Measurements from ENCODE around the gene KRT35.

DNA sequence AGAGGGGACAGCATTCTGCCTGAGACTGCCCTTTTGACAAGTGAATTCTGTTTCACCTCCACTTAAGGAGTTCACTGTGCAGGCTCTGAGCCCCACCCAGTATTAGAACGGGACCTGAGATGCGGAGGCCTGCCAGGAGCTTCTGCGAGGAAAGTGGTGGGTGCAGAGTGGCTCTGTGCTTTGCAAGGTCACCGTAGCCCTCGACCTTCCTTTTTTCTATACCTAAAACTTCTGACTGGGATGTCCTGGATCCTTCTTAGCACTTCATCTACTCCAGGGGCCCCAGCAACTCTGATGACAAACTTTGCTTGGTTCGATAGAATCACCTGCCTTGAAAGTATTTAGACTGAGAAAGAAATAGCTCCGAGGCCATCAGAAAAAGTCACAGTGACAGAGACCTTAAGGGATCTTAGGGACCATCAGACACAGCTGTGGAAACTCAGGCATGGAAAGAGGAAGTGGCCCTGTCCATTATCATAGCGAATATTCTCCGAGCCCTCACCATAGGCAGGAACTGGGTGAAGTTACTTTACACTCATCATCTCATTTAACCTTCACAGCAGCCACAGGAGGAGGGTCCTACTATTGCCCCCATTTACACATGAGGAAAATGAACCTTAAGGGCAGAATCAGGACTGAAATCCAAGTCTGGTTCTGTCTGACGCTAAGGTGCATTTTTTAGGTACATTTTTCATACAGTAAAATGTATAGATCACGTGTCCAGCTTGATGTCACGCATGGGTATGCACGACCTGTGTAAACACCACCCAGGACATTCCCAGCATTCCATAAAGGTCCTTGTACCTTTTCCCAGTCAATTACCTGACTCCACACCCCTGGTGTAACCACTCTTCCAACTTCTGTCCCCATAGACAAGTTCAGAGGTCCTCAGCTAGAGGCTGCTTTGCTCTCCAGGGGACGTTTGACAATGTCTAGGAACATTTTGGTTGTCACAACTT lies 25.1 kb upstream of the KRT35 start:
- no peak for TF ChIP-seq CBFB (IDR thresholded peaks at IDR 0.05; ENCODE audit: low read depth)
- TF ChIP-seq EP300 (IDR thresholded peaks at IDR 0.05; ENCODE audit: borderline replicate concordance in 1 of 2, control insufficient read depth in 1 of 2, low read depth in 2 of 2, low read length in 2 of 2): no peak
- no peak for TF ChIP-seq CBX3 (IDR thresholded peaks at IDR 0.05; ENCODE audit: borderline replicate concordance, low read depth)
- TF ChIP-seq, protein P1, sequence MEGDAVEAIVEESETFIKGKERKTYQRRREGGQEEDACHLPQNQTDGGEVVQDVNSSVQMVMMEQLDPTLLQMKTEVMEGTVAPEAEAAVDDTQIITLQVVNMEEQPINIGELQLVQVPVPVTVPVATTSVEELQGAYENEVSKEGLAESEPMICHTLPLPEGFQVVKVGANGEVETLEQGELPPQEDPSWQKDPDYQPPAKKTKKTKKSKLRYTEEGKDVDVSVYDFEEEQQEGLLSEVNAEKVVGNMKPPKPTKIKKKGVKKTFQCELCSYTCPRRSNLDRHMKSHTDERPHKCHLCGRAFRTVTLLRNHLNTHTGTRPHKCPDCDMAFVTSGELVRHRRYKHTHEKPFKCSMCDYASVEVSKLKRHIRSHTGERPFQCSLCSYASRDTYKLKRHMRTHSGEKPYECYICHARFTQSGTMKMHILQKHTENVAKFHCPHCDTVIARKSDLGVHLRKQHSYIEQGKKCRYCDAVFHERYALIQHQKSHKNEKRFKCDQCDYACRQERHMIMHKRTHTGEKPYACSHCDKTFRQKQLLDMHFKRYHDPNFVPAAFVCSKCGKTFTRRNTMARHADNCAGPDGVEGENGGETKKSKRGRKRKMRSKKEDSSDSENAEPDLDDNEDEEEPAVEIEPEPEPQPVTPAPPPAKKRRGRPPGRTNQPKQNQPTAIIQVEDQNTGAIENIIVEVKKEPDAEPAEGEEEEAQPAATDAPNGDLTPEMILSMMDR (IDR thresholded peaks at IDR 0.05 in 2 of 3, conservative IDR thresholded peaks at IDR 0.05 in 1 of 3; ENCODE audit: control insufficient read depth in 2 of 3, extremely low read depth in 1 of 3, insufficient read depth in 1 of 3, low read depth in 3 of 3, low read length in 3 of 3): no peak
- TF ChIP-seq YY1 (IDR thresholded peaks at IDR 0.05; ENCODE audit: low read depth, low read length): no peak
- no peak for TF ChIP-seq MTA2 (IDR thresholded peaks at IDR 0.05; ENCODE audit: low read depth)
- TF ChIP-seq SIN3A (IDR thresholded peaks at IDR 0.05; ENCODE audit: low read depth, low read length): no peak
- TF ChIP-seq ZNF274 (IDR thresholded peaks at IDR 0.05; ENCODE audit: insufficient read depth, insufficient read length): no peak
- TF ChIP-seq MAX (IDR thresholded peaks at IDR 0.05; ENCODE audit: low read depth, low read length): no peak
- no peak for TF ChIP-seq KAT2A (conservative IDR thresholded peaks at IDR 0.05; ENCODE audit: control insufficient read depth, low read depth, low read length)
- TF ChIP-seq NFXL1 (IDR thresholded peaks at IDR 0.05; ENCODE audit: borderline replicate concordance): no peak

Measured in GM12878 (cell line).